Right kidney (tissue), 9 donors: ENCODE data around the gene NAT16.
A peak's percentile ranks its signal among the peaks of the same experiment; 100 is the strongest.
"Not testable (repeated sequence)": the region's sequence is repeated elsewhere in the genome, so short reads cannot be mapped to it uniquely, and the experiment has no call there.

ENCODE experiments used
- DNase-seq: peaks from one replicate; pipeline ENCODE4 v3.0.0-alpha.2; 2016
- long read RNA-seq, 8 donors: transcript quantifications; one replicate each; lab custom pipeline, GENCODE V29; 2026

Gene NAT16
- long read RNA-seq, donor 1: 0 reads
- long read RNA-seq, donor 2: 0 reads
- long read RNA-seq, donor 3: 0 reads
- long read RNA-seq, donor 4: 0 reads
- long read RNA-seq, donor 5: 0 reads
- long read RNA-seq, donor 6: 0 reads
- long read RNA-seq, donor 7: 0 reads
- long read RNA-seq, donor 8: 0 reads

- no peak for DNase-seq
Observed at GRCh38 chr7:101180130-101180755, at the start of gene NAT16. Gene NAT16, minus strand, starts transcription at chr7:101180293. Its CDS starts 5,486 bp downstream, at chr7:101174807.

GRCh38 chr7:101226721-101227120, 46.6 kb upstream of the NAT16 start:
- DNase-seq: no peak

DNA sequence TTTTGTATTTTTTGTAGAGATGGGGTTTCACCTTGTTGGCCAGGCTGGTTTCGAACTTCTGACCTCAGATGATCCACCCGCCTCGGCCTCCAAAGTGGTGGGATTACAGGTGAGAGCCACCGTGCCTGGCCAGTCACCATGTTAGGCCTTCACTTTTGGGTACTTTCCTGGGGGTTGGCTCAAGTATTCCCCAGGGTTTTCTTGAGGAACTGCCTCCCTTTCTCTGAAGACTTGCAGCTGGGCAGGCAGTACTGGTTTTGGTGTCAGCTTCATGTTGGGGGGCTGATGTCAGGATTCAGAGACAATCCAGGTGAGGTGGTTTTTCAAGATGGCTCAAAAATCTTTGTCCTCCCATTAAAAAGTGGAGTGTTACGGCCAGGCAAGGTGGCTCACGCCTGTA, 45.6 kb upstream of the NAT16 start:
- no peak for DNase-seq

GRCh38 chr7:101223528-101223927, 43.4 kb upstream of the NAT16 start:
- DNase-seq: no peak

DNA sequence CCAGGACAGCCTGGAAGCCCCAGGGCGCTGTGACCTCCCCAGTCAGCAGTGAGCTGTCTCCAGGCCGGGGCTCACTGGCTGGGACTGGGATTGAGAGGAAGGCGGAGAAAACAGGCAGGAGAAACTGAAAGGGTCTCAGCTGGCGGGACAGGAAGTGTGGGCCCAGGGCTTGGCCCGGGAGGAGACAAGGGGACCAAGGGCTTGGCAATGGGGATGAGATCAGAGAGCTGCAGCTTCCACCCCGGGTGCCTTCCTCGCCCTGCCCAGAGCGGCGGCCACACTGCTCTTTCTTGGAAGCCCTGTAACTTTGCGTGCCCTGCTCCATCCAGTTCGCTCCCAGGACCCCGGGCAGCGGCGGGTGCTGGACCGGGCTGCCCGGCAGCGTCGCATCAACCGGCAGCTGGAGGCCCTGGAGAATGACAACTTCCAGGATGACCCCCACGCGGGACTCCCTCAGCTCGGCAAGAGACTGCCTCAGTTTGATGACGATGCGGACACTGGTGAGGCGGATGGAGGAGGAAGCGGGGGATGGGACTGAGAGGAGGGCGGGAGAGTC, 42.3 kb upstream of the NAT16 start:
- DNase-seq: no peak

DNA sequence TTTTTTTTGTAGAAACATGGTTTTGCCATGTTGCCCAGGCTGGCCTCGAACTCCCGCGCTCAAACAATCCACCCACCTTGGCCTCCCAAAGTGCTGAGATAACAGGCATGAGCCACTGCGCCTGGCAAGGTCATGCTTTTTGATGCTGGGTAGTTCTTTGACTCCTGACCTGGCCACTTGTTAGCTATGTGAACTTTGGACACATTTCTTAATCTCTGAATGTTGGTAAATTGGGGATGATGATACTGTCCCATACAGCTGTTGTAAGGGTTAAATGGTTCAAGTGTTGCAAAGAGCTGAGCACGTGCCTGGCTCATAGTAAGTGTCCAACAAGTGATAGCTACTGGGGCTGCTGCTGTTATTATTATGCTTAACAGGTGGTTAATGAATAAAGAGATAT, 40.2 kb upstream of the NAT16 start:
- DNase-seq: no peak

DNA sequence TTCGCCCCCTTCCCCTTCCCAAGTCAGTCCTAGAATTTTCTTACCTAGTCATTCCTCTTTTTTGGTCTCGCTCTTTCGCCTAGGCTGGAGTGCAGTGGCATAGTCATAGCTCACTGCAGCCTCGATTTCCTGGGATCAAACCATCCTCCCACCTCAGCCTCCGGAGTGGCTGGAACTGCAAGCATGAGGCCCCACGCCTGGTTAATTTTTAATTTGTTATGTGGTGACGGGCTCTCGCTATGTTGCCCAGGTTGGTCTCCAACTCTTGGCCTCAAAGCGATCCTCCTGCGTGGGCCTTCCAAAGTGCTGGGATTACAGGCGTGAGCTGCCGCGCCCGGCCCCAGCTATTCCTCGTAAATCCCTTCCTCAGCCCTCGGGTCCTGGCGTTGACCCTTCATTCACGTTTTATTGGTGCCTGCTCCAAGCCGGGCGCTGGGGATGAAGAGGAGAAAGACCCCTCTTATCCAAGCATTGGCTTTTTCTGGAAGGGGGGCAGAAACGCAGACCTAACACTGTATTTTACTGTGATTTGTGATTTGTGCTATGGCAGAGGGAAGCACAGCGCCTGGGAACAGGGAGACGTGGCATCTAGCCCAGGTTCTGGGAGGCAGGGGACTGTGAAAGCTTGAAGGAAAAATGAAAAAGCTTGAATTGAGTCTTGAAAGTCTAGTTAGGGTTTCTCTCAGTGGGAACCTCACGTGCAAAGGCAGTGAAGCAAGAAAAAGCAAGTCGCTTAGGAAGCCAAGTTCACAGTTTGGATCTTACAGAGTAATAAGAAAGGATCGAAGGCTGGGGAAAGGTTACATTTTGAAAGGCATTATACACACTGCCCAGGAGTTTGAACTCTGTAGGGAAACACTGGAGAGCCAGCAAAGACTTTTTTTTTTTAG, 38.4 kb upstream of the NAT16 start:
- no peak for DNase-seq

GRCh38 chr7:101217388-101218235, 37.5 kb upstream of the NAT16 start, which contains the start of the genes PLOD3 and ZNHIT1:
Gene PLOD3, minus strand, starts transcription at chr7:101217581. Its CDS starts 307 bp downstream, at chr7:101217274.
Gene ZNHIT1, plus strand, starts transcription at chr7:101218165. Its CDS starts 31 bp downstream, at chr7:101218196.
- peak; percentile 87 for DNase-seq

DNA sequence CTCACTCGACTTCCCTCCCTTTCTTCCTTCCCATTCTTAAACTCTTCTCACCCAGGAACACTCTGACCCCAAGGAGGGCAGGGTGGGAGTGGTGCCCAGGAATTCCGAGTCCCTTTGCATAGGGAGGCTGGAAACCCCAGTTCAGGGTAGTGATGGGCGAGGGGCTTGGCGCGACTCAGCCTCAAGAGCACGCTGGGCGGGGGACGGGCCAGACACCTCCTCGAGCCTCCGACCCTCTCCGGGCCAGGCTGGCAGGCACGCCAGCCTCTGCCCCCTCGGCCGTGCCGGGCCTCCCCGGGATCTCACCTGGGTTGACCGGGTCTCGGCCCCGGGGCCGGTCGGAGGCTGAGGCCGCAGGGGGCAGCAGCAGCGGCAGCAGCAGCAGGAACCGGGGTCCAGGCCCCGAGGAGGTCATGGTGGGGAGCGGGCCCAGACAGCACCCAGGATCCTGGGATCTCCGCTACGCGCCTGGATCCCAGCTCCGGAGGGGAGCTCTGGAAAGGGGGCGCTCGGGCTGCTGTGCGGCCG, 36.8 kb upstream of the NAT16 start:
- peak; percentile 79 for DNase-seq

GRCh38 chr7:101216001-101216859, 36.1 kb upstream of the NAT16 start:
- no peak for DNase-seq

DNA sequence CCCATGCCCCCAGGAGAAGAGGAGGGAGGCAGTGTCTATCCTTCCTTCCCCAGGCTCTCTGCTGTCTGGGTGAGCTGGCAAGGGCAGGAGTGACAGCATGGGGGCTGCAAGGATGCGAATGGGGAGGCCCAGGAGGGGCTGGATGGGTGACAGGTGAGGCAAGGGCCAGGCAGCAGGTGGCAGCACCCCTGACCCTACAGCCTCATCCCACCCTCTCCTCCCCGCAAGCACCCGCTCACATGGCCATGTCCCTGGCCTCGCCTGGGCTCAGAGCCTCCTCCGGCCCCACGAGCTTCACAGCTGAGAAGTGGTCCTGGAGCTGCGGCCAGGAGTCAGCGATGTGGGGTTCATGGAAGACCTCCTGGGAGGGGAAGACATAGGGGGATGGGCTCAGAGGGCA, 31.9 kb upstream of the NAT16 start:
- DNase-seq: no peak

DNA sequence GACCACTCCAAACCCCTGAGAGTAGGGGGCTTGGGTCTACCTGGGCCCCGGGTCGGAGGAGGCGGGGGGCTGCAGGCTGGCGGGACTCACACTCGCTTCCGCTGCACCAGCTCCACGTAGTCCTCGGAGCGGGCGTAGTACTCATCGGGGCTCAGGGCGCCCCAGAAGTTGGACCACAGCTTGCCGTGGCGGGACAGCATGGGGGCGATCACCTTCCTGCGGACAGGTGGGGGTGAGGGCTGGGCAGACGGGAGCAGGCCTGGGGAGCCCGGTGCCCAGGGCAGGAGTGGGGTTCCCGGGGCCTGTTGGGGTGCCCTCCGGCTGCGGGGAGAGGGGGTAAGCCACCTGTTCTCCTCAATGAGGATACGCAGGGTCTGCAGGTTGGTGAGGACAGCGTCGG, 31.4 kb upstream of the NAT16 start:
- DNase-seq: no peak

DNA sequence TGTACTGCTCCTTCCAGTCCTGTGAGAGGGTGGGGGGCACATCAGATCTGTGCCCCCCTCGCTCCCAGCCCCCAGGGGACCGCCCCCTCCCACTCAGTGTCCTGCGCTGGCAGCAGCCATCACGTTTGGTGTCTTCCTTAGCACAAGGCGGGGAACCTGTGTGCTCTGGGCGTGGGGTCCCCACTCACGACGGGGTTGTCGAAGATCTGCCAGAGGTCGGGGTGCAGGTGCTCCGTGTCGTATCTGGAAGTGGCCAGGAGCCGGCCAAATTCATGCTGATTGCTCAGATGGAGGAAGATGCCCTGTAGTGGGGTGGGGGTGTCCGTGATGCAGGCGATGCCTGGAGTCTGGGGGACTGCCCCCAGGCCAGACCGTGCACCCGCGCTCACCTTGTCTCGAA, 30.1 kb upstream of the NAT16 start:
- no peak for DNase-seq

DNA sequence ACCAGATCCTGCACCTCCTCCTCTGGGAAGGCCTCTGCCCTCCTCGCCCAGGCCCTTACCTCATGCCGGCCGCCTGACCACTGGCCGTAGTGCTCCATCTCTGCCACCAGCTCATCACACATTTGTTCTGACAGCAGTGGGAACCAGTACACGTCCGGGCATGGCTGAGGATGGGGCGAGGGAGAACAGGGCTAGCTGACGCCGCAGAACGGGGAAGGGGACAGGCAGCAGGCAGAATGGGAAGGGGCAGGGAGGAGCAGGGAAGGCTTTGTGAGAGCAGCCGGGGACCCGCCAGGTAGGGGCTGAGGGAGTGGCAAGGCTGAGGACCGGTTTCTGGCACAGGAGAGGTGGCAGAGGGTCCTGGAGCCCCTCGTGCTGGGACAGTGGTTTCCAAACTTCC, 28.7 kb upstream of the NAT16 start:
- DNase-seq: no peak

- DNase-seq: no peak
Observed at GRCh38 chr7:101207459-101207858, 27.4 kb upstream of the NAT16 start.

DNA sequence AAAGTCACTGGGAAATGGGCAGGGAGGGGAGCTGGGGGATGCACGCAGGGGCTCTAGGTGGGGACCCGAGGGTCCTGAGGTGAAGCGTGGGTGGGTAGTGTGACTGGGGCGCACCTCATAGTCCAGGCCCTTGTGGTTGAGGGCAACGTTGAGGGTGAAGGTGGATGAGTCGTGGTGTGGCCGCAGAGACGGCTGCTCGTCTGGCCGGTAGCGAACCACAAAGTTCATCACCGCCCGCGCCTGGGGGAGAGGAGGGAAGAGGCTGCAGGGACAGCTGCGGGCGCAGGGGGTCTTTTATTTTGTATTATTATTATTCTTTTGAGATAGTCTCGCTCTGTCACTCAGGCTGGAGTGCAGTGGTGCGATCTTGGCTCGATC, 26.6 kb upstream of the NAT16 start:
- no peak for DNase-seq

DNA sequence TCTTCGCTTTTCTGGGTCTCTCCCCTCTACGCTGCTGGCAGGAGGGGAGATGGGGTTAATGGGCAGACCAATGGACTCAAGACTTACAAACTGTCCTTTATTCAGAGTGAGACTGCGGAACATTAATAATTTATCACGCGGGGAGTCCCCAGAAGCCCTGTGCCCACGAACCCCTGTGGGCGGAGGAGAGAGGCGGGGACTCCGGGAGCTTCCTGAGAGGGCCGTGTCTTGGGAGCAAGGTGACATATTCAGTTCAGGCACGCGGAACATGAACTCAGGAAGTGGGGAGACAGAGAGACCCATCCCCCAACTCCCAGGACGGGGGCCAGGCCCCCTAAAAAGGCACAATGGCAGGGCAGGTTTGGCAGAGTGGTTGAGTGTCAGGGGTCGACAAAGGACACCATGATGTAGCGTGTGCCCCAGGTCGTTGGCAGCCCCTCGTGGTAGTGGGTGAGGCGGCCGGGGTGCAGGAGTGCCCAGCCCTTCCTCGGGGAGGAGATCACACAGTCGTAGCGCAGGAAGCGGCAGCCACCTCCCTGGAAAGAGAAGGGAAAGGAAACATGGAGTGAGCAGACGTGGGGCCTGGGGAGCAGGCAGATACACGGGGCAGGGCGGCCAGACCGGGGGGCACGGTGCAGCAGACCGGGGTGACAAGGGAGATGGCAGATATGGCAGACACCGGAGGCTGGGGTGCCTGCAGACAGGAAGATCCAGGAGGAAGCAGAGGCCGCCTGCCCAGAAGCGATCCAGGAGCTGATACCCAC, 26.0 kb upstream of the NAT16 start:
- DNase-seq: no peak

GRCh38 chr7:101203740-101204738, 23.9 kb upstream of the NAT16 start:
- not testable (repeated sequence) for DNase-seq

DNA sequence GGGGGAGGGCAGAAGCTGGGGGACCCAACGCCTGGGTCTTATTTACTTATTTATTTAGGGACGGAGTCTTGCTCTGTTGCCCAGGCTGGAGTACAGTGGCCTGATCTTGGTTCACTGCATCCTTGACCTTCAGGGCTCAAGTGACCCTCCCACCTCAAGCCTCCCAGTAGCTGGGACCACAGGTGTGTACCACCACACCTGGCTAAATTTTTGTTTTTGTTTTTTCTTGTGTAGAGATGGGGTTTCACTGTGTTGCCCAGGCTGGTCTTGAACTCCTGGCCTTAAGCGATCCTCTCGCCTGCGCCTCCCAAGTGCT, 22.5 kb upstream of the NAT16 start:
- DNase-seq: no peak
